Stimulated activated CD4-positive, alpha-beta T cell treated with anti-CD3 and anti-CD28 coated beads, Interleukin-4, amount 100 ng/mL, for 24 hours (primary cell): Measurements from ENCODE around the gene DHRSX.
"Not testable (repeated sequence)": the region's sequence is repeated elsewhere in the genome, so short reads cannot be mapped to it uniquely, and the experiment has no call there.

Experiments
- DNase-seq: peaks from one replicate; pipeline ENCODE4 v3.0.0-alpha.2; 2020

DHRSX gene

DNA sequence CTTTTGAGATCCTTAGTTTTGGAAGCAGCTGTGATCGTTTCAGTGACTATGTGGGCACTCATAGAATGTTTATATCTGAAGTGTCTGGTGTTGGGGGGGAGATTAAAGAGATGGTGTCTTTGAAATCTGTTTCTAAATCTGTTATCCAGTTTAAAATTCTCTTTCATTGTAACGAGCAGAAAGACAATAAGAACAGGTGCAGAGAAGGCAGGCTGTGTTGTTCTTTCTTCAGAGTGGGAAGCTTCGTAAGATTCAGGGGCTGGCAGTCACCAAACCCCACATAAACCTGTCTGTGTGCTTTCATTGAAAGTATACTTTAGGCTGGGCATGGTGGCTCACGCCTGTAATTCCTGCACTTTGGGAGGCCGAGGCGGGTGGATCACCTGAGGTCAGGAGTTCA, 16.3 kb upstream of the DHRSX start:
- no peak for DNase-seq

GRCh38 chrX:2516623-2517022, 15.8 kb upstream of the DHRSX start:
- DNase-seq: no peak

DNA sequence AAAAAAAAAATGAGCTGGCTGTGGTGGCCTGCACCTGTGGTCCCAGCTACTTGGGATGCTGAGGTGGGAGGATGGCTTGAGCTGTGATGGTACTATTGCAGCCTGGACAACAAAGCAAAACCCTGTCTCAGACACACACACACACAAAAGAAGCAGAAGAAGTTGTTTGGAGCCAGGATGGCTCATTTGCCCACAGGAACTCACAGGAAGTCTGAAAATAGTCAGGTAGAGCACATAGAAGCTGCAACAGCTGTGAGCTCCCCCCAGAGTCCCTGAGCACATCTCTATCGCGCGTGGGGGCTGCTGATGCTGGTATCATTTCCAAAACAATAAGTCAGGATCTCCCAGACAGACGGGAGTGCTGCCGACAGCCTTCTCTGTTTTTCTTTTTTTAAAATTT, 13.4 kb upstream of the DHRSX start:
- no peak for DNase-seq

DNA sequence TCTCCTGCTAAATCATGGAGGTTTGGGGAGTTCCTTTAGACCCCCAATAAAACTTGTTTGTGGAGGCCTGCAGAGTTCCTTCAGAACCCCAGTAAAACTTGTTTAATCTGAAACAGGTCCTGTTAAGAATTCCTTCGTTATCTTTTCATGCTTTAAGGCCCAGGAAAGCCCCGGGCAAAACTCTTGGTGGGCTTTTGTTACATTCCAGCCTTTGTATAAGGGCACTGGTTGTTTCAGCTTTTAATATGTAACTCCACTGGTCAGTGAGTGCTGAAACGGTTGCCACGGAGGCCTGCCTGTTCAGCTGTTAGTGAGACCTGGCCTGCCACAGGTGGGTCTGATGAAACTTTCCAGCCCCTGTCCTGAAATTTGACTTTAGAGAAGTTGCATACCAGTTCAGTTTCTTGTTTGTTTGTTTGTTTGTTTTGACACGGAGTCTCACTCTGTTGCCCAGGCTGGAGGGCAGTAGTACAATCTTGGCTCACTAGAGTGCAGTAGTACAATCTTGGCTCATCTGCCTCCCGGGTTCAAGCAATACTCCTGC, 12.4 kb upstream of the DHRSX start:
- no peak for DNase-seq

GRCh38 chrX:2512501-2512900, 11.7 kb upstream of the DHRSX start:
- no peak for DNase-seq

GRCh38 chrX:2511326-2511725, 10.6 kb upstream of the DHRSX start:
- DNase-seq: no peak

- no peak for DNase-seq
These were observed 8.0 kb upstream of the DHRSX start for GRCh38 chrX:2508648-2509335.

- DNase-seq: no peak
These were observed 7.3 kb upstream of the DHRSX start for GRCh38 chrX:2507904-2508627.

DNA sequence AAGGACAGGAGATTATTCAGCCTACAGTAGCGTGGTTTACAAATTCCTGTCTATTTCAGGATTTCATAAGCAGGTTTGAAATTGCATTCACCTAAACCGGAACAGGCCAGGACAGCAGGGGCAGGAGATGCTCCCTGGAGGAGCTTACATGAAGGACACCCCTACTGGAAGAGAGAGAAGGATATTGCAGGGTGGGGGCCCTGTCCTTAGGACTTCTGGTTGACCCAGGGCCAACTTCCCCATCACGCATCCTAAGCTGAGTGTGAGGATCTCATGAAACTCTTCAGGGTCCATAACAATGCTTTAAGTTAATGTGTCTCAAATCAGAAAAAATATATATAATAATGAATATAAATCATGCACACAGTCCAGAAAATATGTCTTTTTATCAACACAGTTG, 6.4 kb upstream of the DHRSX start:
- no peak for DNase-seq

- DNase-seq: not testable (repeated sequence)
These were observed 4.6 kb upstream of the DHRSX start for GRCh38 chrX:2505341-2505740.

DNA sequence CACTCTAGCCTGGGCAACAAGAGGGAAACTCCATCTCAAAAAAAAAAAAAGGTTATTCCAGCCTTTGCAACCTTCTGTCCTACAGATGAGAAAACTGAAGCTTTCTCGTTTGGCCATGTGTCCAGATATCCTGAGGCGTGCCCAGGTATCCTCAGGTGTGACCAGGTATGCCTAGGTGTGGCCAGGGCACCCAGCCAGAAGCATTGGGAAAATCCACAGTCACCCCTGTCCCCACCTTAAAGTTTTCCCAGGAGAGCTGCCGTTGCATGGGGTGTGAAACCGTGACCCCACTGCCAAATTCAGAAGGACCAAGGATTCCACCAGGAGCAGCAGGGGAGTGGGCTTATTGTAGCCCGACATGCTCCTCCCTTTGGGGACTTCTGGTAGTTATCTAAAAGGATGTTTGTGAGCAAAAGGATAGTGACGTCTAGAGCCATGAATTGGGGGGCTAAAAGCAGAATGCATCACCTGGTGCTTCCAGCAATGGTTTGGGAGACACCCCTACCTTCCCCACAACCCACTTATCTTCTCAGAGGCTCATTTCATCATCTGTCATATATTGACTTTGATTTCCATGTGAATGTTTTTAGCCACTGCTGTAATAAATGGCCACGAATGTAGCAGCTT, 4.0 kb upstream of the DHRSX start:
- no peak for DNase-seq

GRCh38 chrX:2503591-2504500, 3.1 kb upstream of the DHRSX start:
- DNase-seq: no peak

GRCh38 chrX:2502668-2503519, 2.1 kb upstream of the DHRSX start:
- no peak for DNase-seq

- no peak for DNase-seq
These were observed 1.4 kb upstream of the DHRSX start for GRCh38 chrX:2502120-2502667.

DNA sequence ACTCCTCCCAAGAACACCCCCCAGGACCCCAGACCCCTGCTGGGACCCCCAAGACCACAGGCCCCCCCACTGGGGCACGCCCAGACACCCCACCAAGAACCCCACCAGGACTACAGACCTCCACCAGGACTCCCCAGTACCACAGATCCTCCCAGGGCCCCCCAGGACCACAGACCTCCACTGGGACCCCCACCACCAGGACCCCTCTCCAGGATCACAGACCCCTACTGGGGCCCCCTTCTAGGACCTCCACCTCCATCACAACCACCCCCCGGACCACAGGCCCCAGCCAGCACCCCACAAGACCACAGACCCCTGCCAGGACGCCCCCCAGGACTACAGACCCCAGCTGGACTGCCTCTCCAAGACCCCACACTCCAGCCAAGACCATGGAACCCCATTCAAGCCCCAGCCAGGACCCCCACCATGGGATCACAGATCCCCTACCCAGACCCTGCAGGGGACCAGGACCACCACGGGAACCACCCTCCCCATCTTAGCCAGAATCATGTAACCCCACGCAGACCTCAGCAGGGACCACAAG, 855 bp upstream of the DHRSX start:
- DNase-seq: no peak

GRCh38 chrX:2500091-2500802, 529 bp downstream of the DHRSX start:
- peak; percentile 27 for DNase-seq

DNA sequence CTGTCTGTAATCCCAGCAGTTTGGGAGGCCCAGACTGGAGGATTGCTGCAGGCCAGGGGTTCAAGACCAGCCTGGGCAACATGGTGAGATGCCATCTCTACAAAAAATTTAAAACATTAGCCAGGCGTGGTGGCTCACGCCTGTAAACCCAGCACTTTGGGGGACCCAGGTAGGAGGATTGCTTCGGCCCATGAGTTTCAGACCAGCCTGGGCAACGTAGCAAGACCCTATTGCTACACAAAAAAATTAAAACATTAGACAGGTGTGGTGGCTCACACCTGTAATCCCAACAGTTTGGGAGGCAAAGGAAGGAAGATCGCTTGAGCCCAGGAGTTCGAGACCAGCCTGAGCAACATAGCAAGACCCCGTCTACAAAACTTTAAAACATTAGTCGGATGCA, 1.3 kb downstream of the DHRSX start:
- DNase-seq: no peak

- no peak for DNase-seq
These were observed 1.9 kb downstream of the DHRSX start for GRCh38 chrX:2498781-2499302.

DNA sequence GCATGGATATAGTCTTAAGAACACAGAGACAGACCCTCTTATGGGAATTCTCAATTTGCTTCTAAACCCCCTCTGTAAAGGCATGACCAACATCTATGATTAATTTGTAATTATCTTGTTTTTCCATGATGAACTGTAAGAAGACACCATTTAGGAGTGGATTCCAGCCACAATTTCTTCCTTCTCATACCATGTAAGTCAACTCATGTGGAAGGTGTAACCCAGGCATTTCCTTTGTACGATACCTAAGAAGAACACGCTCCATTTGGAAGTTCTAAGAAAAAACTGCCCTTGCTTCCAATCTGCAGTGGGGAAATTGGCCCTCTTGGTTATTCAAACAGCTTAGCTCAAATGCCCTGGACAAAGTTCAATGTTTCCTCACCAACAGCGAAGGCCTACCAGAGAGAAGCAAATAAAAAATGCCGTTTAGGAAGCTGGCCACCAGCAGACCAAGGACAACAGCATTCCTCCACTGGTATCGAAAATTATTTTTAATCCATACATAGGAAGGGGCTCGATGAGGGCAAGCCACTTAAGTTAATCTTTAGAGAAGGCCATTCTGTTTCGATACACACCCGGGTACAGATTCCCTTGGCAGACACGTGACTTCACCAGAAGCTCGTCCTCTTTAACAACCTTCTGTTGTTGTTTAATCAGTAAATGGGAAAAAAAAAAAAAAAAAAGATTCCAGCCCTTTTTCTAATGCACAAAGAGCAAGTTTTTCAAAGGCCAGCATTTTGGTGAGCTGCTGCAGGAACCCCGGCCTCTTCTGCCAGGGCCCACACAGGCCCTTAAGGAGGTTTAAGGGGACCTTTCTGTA, 2.6 kb downstream of the DHRSX start:
- no peak for DNase-seq
